A549 (cell line): ENCODE data around the gene BFSP1. TPM values are rescaled to one million over a fixed set of nuclear protein-coding genes. Genes with fewer than 3 reads are reported as not detected.

Experiments used
- ATAC-seq, 2 experiments: fragments of 200-7000 bp in 1 of 2; fragments of >200 bp in 1 of 2; cut with Nextera tagmentation in 1 of 2; cut with Tn5 transposase in 1 of 2; 3 replicates each; pipeline versions ENCODE4 v1.8.0 to v1.9.1; 2018 to 2020; ENCODE audit warnings: mild to moderate bottlenecking in 1 of 2, moderate library complexity in 1 of 2
- CTCF ChIA-PET: fragments of 300-600 bp; sonication (Branson Sonifier 250); formaldehyde crosslinking; extraction: SDS; loops from one replicate; lab custom pipeline; 2021; ENCODE audit warnings: antibody characterized with exemption, inconsistent platforms; lab: Yijun Ruan, JAX
- POLR2A ChIA-PET: fragments of 350-600 bp; formaldehyde crosslinking; extraction: SDS; loops from one replicate; lab custom pipeline; 2021; ENCODE audit warnings: antibody characterized with exemption, inconsistent platforms; lab: Yijun Ruan, JAX
- DNase-seq, 2 experiments: peaks; one replicate each; pipeline versions ENCODE4 v3.0.0 to v3.0.0-alpha.2; 2011 to 2016; ENCODE audit warnings: low read depth in 1 of 2, low spot score in 1 of 2
- FAIRE-seq: peaks from 2 replicates; lab custom pipeline; 2011; peaks lifted over from hg19 to GRCh38; lab: Jason Lieb, UNC
- H3K27ac ChIP-seq, 2 experiments: fragments of >200 bp; sonication (Bioruptor Twin); formaldehyde crosslinking; 3 replicates each; pipeline ENCODE4 v1.5.1; 2016 to 2017
- H3K4me1 ChIP-seq: fragments of >200 bp; sonication (Bioruptor Twin); formaldehyde crosslinking; 3 replicates; pipeline ENCODE4 v1.6.1; 2016
- H3K4me2 ChIP-seq: fragments of >200 bp; sonication (Bioruptor Twin); formaldehyde crosslinking; 3 replicates; pipeline ENCODE4 v1.6.1; 2016
- H3K4me3 ChIP-seq: fragments of >200 bp; sonication (Bioruptor Twin); formaldehyde crosslinking; 3 replicates; pipeline ENCODE4 v1.5.1; 2016
- H3K9me3 ChIP-seq: fragments of >200 bp; sonication (Bioruptor Twin); formaldehyde crosslinking; 3 replicates; pipeline ENCODE4 v1.6.1; 2016
- CBX2 ChIP-seq: fragments of 200-600 bp; sonication (generic); IDR thresholded peaks from 2 replicates; pipeline ENCODE4 v1.6.1; 2016; ENCODE audit warnings: low read depth, mild to moderate bottlenecking, borderline replicate concordance
- CEBPB ChIP-seq, 2 experiments: fragments of >200 bp in 1 of 2; sonication (Bioruptor Twin) in 1 of 2; formaldehyde crosslinking in 1 of 2; IDR thresholded peaks; 2 replicates each; pipeline ENCODE4 v1.6.1; 2012 to 2016
- CHD2 ChIP-seq: fragments of 150-350 bp; IDR thresholded peaks from 2 replicates; pipeline ENCODE4 v1.6.1; 2014; ENCODE audit warnings: low read length; ENCODE audit not compliant: partially characterized antibody
- E2F6 ChIP-seq: IDR thresholded peaks from 2 replicates; pipeline ENCODE4 v1.6.1; 2012; ENCODE audit warnings: low read depth, borderline replicate concordance
- EHF ChIP-seq: fragments of 250-450 bp; sonication (Bioruptor Pico); IDR thresholded peaks from 2 replicates; pipeline ENCODE4 v1.5.0; 2020; ENCODE audit warnings: mild to moderate bottlenecking
- EHMT2 ChIP-seq: fragments of 200-600 bp; sonication (generic); IDR thresholded peaks from 2 replicates; pipeline ENCODE4 v1.6.1; 2016; ENCODE audit warnings: antibody characterized with exemption, low read depth, mild to moderate bottlenecking, moderate library complexity
- EP300 ChIP-seq, 2 experiments: fragments of >200 bp; sonication (Bioruptor Twin); formaldehyde crosslinking; IDR thresholded peaks; 2 replicates in 1 of 2; 3 replicates in 1 of 2; pipeline ENCODE4 v1.6.1; 2016 to 2017
- FOSB ChIP-seq: fragments of 250-450 bp; sonication (Bioruptor Pico); IDR thresholded peaks from 2 replicates; pipeline ENCODE4 v1.5.0; 2020; ENCODE audit warnings: mild to moderate bottlenecking, moderate library complexity
- FOXS1 ChIP-seq: fragments of 250-450 bp; sonication (Bioruptor Pico); IDR thresholded peaks from 2 replicates; pipeline ENCODE4 v1.5.0; 2020; ENCODE audit warnings: mild to moderate bottlenecking, moderate library complexity
- HEYL ChIP-seq: fragments of 250-450 bp; sonication (Bioruptor Pico); IDR thresholded peaks from 2 replicates; pipeline ENCODE4 v1.8.0; 2021; ENCODE audit warnings: mild to moderate bottlenecking, moderate library complexity
- JUN ChIP-seq, 2 experiments: fragments of >200 bp; sonication (Bioruptor Twin); formaldehyde crosslinking; IDR thresholded peaks; 2 replicates in 1 of 2; 3 replicates in 1 of 2; pipeline ENCODE4 v1.6.1; 2016 to 2017
- KDM1A ChIP-seq: fragments of 200-600 bp; sonication (generic); IDR thresholded peaks from 2 replicates; pipeline ENCODE4 v1.6.1; 2016; ENCODE audit warnings: low read depth, mild to moderate bottlenecking
- KDM5A ChIP-seq: fragments of 200-600 bp; sonication (generic); IDR thresholded peaks from 2 replicates; pipeline ENCODE4 v1.6.1; 2016; ENCODE audit warnings: antibody characterized with exemption, mild to moderate bottlenecking
- NFE2L2 ChIP-seq: fragments of 150-350 bp; conservative IDR thresholded peaks from 2 replicates; pipeline ENCODE4 v1.6.1; 2014; ENCODE audit warnings: low read length
- NPAS2 ChIP-seq: fragments of 250-450 bp; sonication (Bioruptor Pico); IDR thresholded peaks from 2 replicates; pipeline ENCODE4 v1.8.0; 2022; ENCODE audit warnings: mild to moderate bottlenecking, moderate library complexity, borderline replicate concordance
- PBX3 ChIP-seq: IDR thresholded peaks from 2 replicates; pipeline ENCODE4 v1.6.1; 2012
- PHF8 ChIP-seq: fragments of 200-600 bp; sonication (generic); IDR thresholded peaks from 2 replicates; pipeline ENCODE4 v1.6.1; 2016; ENCODE audit warnings: low read depth, mild to moderate bottlenecking, antibody characterized with exemption, moderate library complexity, borderline replicate concordance
- POLR2A ChIP-seq: IDR thresholded peaks from 2 replicates; pipeline ENCODE4 v1.6.1; 2012; ENCODE audit warnings: mild to moderate bottlenecking, low read length
- POLR2AphosphoS2 ChIP-seq: conservative IDR thresholded peaks from 2 replicates; pipeline ENCODE4 v1.6.1; 2012; ENCODE audit warnings: low read length, improper control_type of control experiment, inconsistent platforms
- RAD21 ChIP-seq, 2 experiments: fragments of >200 bp in 1 of 2; sonication (Bioruptor Twin) in 1 of 2; formaldehyde crosslinking in 1 of 2; IDR thresholded peaks in 1 of 2; conservative IDR thresholded peaks in 1 of 2; 2 replicates in 1 of 2; 3 replicates in 1 of 2; pipeline ENCODE4 v1.6.1; 2012 to 2018; ENCODE audit warnings: inconsistent platforms in 1 of 2
- RCOR1 ChIP-seq: fragments of 150-350 bp; IDR thresholded peaks from 2 replicates; pipeline ENCODE4 v1.6.1; 2014; ENCODE audit warnings: antibody characterized with exemption, low read length, low read depth
- RFX5 ChIP-seq: fragments of 450-650 bp; IDR thresholded peaks from 2 replicates; pipeline ENCODE4 v1.7.1; 2014; ENCODE audit warnings: antibody characterized with exemption, mild to moderate bottlenecking, moderate library complexity
- SMC3 ChIP-seq: fragments of >200 bp; sonication (Bioruptor Twin); formaldehyde crosslinking; IDR thresholded peaks from 3 replicates; pipeline ENCODE4 v1.6.1; 2018; ENCODE audit warnings: inconsistent platforms
- TP53 ChIP-seq: fragments of 250-450 bp; sonication (Bioruptor Pico); IDR thresholded peaks from 2 replicates; pipeline ENCODE4 v1.5.0; 2021; ENCODE audit warnings: mild to moderate bottlenecking, moderate library complexity
- USF2 ChIP-seq: fragments of 450-650 bp; IDR thresholded peaks from 2 replicates; pipeline ENCODE4 v1.6.1; 2014; ENCODE audit warnings: antibody characterized with exemption
- ZSCAN20 ChIP-seq: fragments of 250-450 bp; sonication (Bioruptor Pico); IDR thresholded peaks from 2 replicates; pipeline ENCODE4 v1.8.0; 2022; ENCODE audit warnings: mild to moderate bottlenecking, moderate library complexity
- WGBS: methylation state at CpG from one replicate; pipeline ENCODE4 v1.1.6; 2017; ENCODE audit errors: missing lambda C conversion rate; 5-methylcytosine and 5-hydroxymethylcytosine counted together
- polyA plus RNA-seq, 4 experiments: library from polyadenylated mRNA; depleted of rRNA in 3 of 4; stranded (reverse); fragments of >200 nt; fragmentation: RNase III in 1 of 4; extraction: RNeasy Plus Mini Kit Qiagen cat#74134 plus additional on column Dnase treatment in 1 of 4; gene quantifications; 2 replicates in 3 of 4; 3 replicates in 1 of 4; pipeline ENCODE4 v1.2.3, GENCODE V29; 2011 to 2017
- TF ChIP-seq, protein P1 (sequence below): fragments of >200 bp; sonication (Bioruptor Twin); formaldehyde crosslinking; IDR thresholded peaks from 3 replicates; pipeline ENCODE4 v1.6.1; 2016
- TF ChIP-seq, protein P2 (sequence below): fragments of >200 bp; sonication (Bioruptor Twin); formaldehyde crosslinking; IDR thresholded peaks from 3 replicates; pipeline ENCODE4 v1.5.1; 2016

The BFSP1 gene
- polyA plus RNA-seq, 2 of the 4 experiments (the other 2 are of a cell fraction): 7.2 to 8.3 TPM

DNA sequence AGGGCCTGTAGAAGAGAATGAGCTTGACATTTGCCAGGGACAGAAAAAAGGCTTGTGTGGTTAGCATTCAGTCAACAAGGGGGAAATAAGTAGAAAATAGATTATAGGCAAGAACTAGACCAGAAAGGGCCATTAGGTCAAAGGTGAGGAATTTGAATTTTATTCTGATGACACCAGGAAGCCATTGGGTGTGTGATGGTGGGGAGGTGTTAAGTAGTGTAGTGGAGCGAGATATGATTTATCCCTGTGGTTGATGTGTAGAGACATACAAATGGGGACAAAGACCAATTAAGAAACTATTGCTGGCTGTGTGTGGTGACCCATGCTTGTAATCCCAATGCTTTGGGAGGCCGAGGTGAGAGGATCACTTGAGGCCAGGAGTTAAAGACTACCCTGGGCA, 49.7 kb upstream of the BFSP1 start:
- no peaks in the 10 kb centered on the region for H3K9me3 ChIP-seq
- WGBS: 92% methylated on average over 2 of the region's 2 CpGs
- peaks cover 75% of the 10 kb centered on the region for H3K4me1 ChIP-seq
- peak in 1 of 2 experiments; percentile 8; a peak in 2 of 6 replicates for ATAC-seq
- TF ChIP-seq FOSB (peak; percentile 27), NFE2L2 (no peak)
- TF ChIP-seq, protein P1, sequence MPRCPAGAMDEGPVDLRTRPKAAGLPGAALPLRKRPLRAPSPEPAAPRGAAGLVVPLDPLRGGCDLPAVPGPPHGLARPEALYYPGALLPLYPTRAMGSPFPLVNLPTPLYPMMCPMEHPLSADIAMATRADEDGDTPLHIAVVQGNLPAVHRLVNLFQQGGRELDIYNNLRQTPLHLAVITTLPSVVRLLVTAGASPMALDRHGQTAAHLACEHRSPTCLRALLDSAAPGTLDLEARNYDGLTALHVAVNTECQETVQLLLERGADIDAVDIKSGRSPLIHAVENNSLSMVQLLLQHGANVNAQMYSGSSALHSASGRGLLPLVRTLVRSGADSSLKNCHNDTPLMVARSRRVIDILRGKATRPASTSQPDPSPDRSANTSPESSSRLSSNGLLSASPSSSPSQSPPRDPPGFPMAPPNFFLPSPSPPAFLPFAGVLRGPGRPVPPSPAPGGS: no peak
- POLR2A ChIA-PET: interaction anchor here (0.7 to 1.7 kb wide), 2 partner anchors 10 to 13 kb away, joined by 3 to 4 read pairs; no protein-coding TSS in a partner anchor
- no peak overlapping the region for H3K27ac ChIP-seq
- H3K4me2 ChIP-seq: no peak overlapping the region
- H3K4me3 ChIP-seq: no peak overlapping the region
- FAIRE-seq: peak; percentile 61
- no peak for DNase-seq
- CTCF ChIA-PET: interaction anchor here (0.7 to 3.0 kb wide), 6 partner anchors 10 to 61 kb away, joined by 3 to 16 read pairs (median 4); partner anchors contain the start of gene DSTN

DNA sequence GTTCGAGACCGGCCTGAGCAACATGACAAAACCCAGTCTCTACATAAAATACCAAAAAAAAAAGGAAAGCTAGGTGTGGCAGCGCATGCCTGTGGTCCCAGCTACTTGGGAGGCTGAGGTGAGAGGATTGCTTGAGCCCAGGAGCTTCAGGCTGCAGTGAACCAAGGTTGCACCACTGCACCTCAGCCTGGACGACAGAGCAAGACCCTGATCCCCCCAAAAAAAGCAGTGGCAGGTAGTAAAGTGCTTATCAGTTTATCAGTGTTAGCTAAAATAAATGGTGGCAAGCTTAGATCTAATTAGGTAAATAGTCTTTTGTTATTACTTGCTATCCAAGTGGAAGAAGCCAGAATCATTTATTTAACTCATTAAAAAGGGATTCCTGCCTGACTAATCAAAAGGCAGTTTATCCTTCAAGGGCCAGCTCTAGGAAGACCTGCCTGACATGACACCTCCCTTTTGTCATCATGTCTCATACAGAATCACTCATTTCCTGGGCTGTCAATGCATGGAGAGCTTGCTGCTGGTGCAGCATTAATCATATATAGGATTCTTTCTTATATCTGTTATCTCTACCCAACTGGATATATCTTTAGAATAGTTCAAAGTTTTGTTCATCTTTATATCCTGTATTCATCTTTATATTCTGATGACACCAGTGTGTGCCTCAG, 48.3 kb upstream of the BFSP1 start:
- Histone ChIP-seq H3K4me3 (no peak overlapping the region), H3K27ac (0 out of 6 replicates have a peak overlapping the region, but pooled peaks of 1 of the 2 experiments have one; percentile 3), H3K4me1 (peaks cover 75% of the 10 kb centered on the region), H3K9me3 (no peaks in the 10 kb centered on the region), H3K4me2 (no peak overlapping the region)
- no peak for DNase-seq
- TF ChIP-seq RCOR1 (no peak), RAD21 (conservative IDR thresholded peaks at IDR 0.05 in 1 of 2, IDR thresholded peaks at IDR 0.05 in 1 of 2) (no peak), HEYL (CRISPR knock-in tag) (no peak), RFX5 (no peak), ZSCAN20 (no peak), CHD2 (no peak), PHF8 (no peak), PBX3 (no peak), POLR2AphosphoS2 (no peak), EP300 (IDR thresholded peaks at IDR 0.05) (no peak), CBX2 (no peak), EHMT2 (no peak), USF2 (no peak)
- 88% methylated on average over 4 of the region's 4 CpGs for WGBS
- ChIA-PET CTCF (interaction anchor here (0.6 to 3.0 kb wide), 5 partner anchors 9 to 75 kb away, joined by 3 to 16 read pairs (median 5); partner anchors contain the start of gene DSTN), POLR2A (interaction anchor here (1.0 kb wide), 1 partner anchor 15 kb away, joined by 3 read pairs; no protein-coding TSS in a partner anchor)
- ATAC-seq: peak in 1 of 2 experiments; percentile 22; a peak in 3 of 6 replicates
- no peak for FAIRE-seq

GRCh38 chr20:17576215-17576614, 45.0 kb upstream of the BFSP1 start:
- Histone ChIP-seq H3K27ac (no peak overlapping the region), H3K4me1 (peaks cover 77% of the 10 kb centered on the region), H3K4me2 (peak overlapping the region; percentile 7; the same call in 1 of the 3 replicates), H3K4me3 (no peak overlapping the region), H3K9me3 (no peaks in the 10 kb centered on the region)
- DNase-seq: no peak
- ChIA-PET POLR2A (no interaction called here), CTCF (interaction anchor here (0.8 to 9.2 kb wide), 5 partner anchors 16 to 73 kb away, joined by 3 to 108 read pairs (median 3); no protein-coding TSS in a partner anchor)
- 89% methylated on average over 8 of the region's 8 CpGs for WGBS
- no peak for FAIRE-seq
- no peak for ATAC-seq
- TF ChIP-seq KDM5A: no peak
- TF ChIP-seq FOXS1: no peak
- no peak for TF ChIP-seq RAD21 (conservative IDR thresholded peaks at IDR 0.05 in 1 of 2, IDR thresholded peaks at IDR 0.05 in 1 of 2)
- TF ChIP-seq POLR2A: no peak
- no peak for TF ChIP-seq EHF
- TF ChIP-seq PHF8: no peak
- TF ChIP-seq JUN (IDR thresholded peaks at IDR 0.05): no peak
- TF ChIP-seq CBX2: no peak
- no peak for TF ChIP-seq KDM1A
- TF ChIP-seq CEBPB (IDR thresholded peaks at IDR 0.05): no peak
- no peak for TF ChIP-seq EP300 (IDR thresholded peaks at IDR 0.05)
- no peak for TF ChIP-seq E2F6
- TF ChIP-seq, protein P2, sequence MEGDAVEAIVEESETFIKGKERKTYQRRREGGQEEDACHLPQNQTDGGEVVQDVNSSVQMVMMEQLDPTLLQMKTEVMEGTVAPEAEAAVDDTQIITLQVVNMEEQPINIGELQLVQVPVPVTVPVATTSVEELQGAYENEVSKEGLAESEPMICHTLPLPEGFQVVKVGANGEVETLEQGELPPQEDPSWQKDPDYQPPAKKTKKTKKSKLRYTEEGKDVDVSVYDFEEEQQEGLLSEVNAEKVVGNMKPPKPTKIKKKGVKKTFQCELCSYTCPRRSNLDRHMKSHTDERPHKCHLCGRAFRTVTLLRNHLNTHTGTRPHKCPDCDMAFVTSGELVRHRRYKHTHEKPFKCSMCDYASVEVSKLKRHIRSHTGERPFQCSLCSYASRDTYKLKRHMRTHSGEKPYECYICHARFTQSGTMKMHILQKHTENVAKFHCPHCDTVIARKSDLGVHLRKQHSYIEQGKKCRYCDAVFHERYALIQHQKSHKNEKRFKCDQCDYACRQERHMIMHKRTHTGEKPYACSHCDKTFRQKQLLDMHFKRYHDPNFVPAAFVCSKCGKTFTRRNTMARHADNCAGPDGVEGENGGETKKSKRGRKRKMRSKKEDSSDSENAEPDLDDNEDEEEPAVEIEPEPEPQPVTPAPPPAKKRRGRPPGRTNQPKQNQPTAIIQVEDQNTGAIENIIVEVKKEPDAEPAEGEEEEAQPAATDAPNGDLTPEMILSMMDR: no peak
- TF ChIP-seq SMC3: no peak
- no peak for TF ChIP-seq TP53 (CRISPR knock-in tag)
- no peak for TF ChIP-seq NPAS2 (CRISPR knock-in tag)
